Activated naive CD4-positive, alpha-beta T cell treated with anti-CD3 and anti-CD28 coated beads, Interleukin-2, amount 50 U/mL, for 24 hours (primary cell): ENCODE data around the gene SDHD.
"Not testable (repeated sequence)": the region's sequence is repeated elsewhere in the genome, so short reads cannot be mapped to it uniquely, and the experiment has no call there.

Experiments
- H3K27ac Mint-ChIP-seq: one replicate; pipeline ENCODE4 v1.8.0; 2021; ENCODE audit warnings: mild to moderate bottlenecking, mixed read lengths
- H3K27me3 Mint-ChIP-seq: one replicate; pipeline ENCODE4 v1.8.0; 2021; ENCODE audit warnings: mixed read lengths
- H3K36me3 Mint-ChIP-seq: one replicate; pipeline ENCODE4 v1.8.0; 2021; ENCODE audit warnings: mixed read lengths
- H3K4me1 Mint-ChIP-seq: one replicate; pipeline ENCODE4 v1.8.0; 2021; ENCODE audit warnings: mixed read lengths
- H3K4me3 Mint-ChIP-seq: one replicate; pipeline ENCODE4 v1.8.0; 2021; ENCODE audit warnings: mild to moderate bottlenecking, mixed read lengths
- H3K9me3 Mint-ChIP-seq: one replicate; pipeline ENCODE4 v1.8.0; 2021; ENCODE audit warnings: mixed read lengths

SDHD gene

DNA sequence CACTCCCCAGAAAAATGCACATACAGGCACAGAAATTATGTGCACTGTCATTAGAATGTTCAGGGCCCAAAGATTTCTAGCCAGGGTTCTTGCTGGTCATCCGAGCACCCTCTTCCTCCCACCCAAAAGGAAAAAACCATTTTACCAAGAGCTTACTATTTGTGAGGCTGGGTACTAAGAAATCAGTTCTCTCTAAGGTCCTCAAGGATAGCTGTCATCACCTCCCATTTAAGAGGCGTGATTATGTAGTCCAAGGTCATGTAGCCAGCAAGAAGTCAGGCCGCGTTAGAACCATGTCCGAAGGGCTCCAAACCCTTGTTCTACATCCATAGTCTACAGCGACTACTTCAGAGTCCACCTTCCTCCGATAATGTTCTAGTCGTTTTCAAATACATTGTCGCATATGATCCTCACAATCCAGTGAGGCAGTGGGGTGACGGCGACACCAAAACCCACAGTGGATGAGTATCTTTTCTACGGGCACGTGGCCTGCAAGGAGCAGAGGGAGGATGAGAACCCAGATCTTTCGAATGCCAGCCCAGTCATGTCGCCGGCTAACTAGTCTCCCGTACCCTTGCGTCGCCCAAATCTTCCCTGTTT lies 751 bp upstream of the SDHD start:
- Mint-ChIP-seq H3K4me3 (peak overlapping the region; percentile 100), H3K9me3 (no peaks in the 10 kb centered on the region), H3K27ac (peak overlapping the region; percentile 100), H3K4me1 (peaks cover 57% of the 10 kb centered on the region), H3K27me3 (no peaks in the 10 kb centered on the region), H3K36me3 (peaks cover 41% of the 10 kb centered on the region)

DNA sequence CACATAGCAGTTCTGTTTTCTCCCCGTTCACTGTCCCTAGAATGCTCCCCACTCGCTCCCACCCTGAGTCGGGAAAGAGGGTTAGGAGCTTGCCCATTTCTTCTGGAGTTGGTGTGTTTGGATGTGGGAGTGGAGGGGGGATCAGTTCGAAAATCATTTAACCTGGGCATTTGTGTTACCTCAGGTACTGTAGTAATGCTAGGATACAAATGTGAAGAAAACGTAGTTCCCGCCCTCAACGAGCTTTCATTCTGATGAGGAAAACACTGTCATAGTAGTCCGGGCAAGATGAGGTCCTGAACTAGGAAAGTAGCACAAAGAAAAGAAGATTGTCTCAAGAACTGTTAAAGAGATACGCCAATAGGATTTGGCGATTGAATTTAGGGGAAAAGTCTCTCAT lies 539 bp downstream of the SDHD start:
- H3K9me3 Mint-ChIP-seq: no peaks in the 10 kb centered on the region
- H3K4me1 Mint-ChIP-seq: peaks cover 63% of the 10 kb centered on the region
- H3K4me3 Mint-ChIP-seq: peak overlapping the region; percentile 100
- peak overlapping the region; percentile 100 for H3K27ac Mint-ChIP-seq
- peaks cover 48% of the 10 kb centered on the region for H3K36me3 Mint-ChIP-seq
- H3K27me3 Mint-ChIP-seq: no peaks in the 10 kb centered on the region

DNA sequence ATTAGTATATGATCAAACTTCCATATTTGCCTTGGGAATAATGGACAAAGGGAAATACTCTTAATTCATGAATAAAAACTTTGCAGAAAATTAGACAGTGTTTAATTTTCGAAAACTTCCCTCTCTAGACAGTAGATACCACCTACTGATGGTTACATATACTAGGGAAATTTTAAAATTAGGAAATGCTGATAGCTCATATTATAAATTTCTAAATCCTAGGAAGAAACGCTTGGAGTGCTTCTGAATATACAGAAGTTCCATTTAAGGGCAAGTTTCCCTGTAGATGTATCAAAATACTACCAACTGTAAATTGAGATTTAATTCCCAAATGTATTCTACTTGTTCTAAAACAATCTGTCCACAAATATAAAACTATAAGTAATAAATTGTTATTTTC lies 8.6 kb downstream of the SDHD start:
- H3K9me3 Mint-ChIP-seq, H3K27me3 Mint-ChIP-seq: not testable (repeated sequence)
- peaks cover 25% of the 10 kb centered on the region for H3K36me3 Mint-ChIP-seq

DNA sequence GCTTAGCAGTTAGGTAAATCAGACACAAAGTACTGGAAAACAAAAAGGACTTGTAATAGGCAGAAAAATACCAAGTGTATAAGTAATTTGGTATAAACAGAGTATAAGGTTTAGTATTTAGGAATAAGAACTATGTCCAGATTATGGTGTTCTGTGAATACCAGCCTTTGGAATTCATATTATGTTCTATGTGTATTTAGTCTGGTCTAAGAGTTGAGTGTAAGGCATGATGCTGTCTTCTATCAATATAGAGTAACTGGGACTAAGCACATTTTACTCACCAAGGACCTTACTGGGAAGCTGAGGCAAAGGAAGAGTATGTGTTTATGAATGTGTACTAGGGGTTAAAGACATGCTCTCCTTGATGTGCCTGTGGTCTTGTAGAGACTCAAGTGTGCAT lies 9.5 kb downstream of the SDHD start:
- Mint-ChIP-seq H3K27ac (no peak overlapping the region), H3K27me3 (no peaks in the 10 kb centered on the region), H3K4me3 (no peak overlapping the region), H3K36me3 (peaks cover 19% of the 10 kb centered on the region), H3K4me1 (peaks cover 4% of the 10 kb centered on the region), H3K9me3 (no peaks in the 10 kb centered on the region)

More for the DNA sequence above, 8.6 kb downstream of the SDHD start:
- not testable (repeated sequence) for H3K27ac Mint-ChIP-seq, H3K4me3 Mint-ChIP-seq, H3K4me1 Mint-ChIP-seq

DNA sequence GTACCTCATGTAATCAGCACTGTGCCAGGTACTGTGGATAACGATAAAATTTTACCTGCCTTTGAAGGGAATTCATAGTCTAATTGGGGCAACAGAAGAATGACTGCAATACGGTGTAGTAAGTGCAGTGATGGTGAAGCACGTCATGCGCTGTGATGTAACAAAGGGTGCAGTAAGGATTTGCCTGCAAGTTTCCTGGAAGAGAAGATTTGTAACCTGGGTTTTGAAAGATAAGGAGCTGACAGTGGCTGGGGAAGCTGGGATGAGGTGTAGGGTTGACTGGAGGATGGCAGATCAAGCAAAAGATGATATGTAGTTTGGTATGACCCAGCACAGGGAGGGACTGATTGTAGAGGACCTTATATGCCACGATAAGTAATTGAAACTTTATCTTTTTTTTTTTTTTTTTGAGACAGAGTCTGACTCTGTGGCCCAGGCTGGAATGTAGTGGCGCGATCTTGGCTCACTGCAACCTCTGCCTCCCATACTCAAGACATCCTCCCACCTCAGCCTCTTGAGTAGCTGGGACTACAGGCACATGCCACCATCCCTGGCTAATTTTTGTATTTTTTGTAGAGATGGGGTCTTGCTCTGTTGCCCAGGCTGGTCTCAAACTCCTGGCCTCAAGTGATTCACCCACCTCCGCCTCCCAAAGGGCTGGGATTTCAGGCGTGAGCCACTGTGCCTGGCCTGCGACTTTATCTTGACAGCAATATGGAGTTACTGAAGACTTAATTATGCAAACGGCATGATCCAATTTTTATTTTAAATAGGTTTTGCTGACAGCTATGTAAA lies 11.3 kb downstream of the SDHD start:
- H3K4me3 Mint-ChIP-seq: no peak overlapping the region
- H3K27ac Mint-ChIP-seq: no peak overlapping the region
- H3K4me1 Mint-ChIP-seq: no peaks in the 10 kb centered on the region
- no peaks in the 10 kb centered on the region for H3K27me3 Mint-ChIP-seq
- H3K36me3 Mint-ChIP-seq: peaks cover 14% of the 10 kb centered on the region
- no peaks in the 10 kb centered on the region for H3K9me3 Mint-ChIP-seq

DNA sequence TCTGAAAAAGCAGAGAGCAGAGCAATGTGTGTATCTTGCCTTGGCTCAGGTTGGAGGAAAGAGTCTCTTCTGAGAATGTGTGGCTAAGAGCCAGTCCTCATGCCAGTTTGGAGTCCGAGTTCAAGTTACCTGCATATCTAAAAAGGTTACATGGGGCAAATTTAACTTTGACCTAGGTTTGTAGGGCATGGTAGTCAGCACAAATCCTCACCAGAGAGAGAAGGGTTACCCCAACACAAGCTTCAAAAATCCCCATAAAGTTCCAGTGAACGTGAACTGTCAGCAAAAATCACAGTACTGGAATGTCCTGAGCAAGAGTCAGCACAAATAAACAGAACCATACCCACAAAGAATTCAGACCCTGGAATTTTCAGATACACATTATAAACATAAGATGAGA lies 13.8 kb downstream of the SDHD start:
- Mint-ChIP-seq H3K9me3 (no peaks in the 10 kb centered on the region), H3K4me1 (no peaks in the 10 kb centered on the region), H3K27ac (no peak overlapping the region), H3K27me3 (no peaks in the 10 kb centered on the region), H3K4me3 (no peak overlapping the region), H3K36me3 (peaks cover 12% of the 10 kb centered on the region)

DNA sequence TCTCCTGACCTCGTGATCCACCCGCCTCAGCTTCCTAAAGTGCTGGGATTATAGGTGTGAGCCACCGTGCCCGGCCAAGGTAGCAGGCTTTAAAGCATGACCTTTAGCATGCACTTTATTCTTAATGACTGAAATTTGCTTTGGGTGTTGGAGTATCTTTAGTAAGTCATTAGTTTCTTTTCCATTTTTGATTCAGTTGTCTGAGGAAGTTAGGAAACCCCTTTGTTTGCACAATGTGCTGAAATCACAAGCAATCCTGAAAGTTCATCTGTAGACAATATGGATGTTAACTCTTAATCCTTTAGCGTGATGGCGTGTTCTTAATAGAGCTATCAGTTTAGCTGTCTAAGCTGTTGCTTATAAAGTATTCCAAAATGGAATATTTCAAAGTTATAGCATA lies 16.8 kb downstream of the SDHD start:
- Mint-ChIP-seq H3K36me3 (peaks cover 2% of the 10 kb centered on the region), H3K4me1 (no peaks in the 10 kb centered on the region), H3K9me3 (no peaks in the 10 kb centered on the region), H3K4me3 (no peak overlapping the region), H3K27ac (no peak overlapping the region), H3K27me3 (no peaks in the 10 kb centered on the region)

DNA sequence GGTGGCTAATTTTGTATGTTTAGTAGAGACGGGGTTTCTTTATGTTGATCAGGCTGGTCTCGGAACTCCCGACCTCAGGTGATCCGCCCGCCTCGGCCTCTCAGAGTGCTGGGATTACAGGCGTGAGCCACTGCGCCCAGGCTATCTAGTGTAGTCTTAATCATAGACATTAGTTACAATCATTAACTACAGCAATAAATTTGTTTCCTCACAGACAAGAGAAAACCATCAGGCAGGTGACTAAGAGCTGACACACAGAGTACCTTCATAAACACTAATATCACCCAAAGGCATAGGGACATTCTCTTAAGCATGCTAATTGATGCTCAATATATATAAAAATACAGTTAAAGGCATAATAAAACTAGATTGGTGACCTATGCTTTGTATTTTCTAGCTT lies 19.4 kb downstream of the SDHD start:
- no peak overlapping the region for H3K27ac Mint-ChIP-seq
- H3K4me3 Mint-ChIP-seq: no peak overlapping the region
- no peaks in the 10 kb centered on the region for H3K4me1 Mint-ChIP-seq
- no peaks in the 10 kb centered on the region for H3K27me3 Mint-ChIP-seq
- no peaks in the 10 kb centered on the region for H3K9me3 Mint-ChIP-seq
- peaks cover 2% of the 10 kb centered on the region for H3K36me3 Mint-ChIP-seq

DNA sequence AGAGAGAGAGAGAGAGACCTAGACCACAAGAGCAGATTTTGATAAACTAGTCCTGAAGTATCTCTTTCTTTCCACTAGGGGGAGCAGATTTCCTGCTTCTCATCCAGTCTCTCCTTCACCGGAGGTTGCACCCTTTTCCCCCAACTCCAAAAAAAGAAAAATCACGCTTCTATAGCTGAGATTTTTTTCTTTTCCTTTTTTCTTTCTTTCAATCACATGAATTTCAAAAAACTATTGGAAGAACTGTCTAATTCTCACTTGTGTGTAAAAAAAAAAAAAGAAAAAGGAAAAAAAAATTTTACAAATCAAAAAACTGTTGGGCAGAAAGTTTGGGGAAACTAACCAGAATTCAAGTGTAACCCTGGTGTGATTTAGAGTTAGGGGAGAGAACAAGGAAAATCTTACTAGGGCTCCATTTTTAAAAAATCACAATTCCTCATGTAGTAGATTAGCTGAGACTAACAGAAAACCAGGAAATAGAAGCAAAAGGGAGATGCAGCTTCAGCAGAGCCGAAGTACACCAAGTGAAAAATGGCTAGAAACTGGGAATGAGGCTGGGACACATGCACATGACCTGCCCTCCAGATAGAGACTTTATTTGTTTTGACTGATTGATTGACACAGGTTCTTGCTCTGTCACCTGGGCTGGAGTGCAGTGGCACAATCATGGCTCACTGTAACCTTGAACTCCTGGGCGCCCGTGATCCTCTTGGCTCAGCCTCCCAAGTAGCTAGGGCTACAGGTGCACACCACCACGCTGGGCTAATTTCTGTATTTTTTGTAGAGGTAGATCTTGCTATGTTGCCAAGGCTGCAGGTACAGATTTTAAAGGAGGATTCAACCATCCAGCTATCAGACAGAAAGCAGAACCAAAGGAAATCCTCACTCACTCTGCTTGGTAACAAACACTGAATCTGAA lies 27.1 kb downstream of the SDHD start:
- Mint-ChIP-seq H3K4me3 (no peak overlapping the region), H3K27ac (no peak overlapping the region), H3K36me3 (peaks cover 6% of the 10 kb centered on the region)

DNA sequence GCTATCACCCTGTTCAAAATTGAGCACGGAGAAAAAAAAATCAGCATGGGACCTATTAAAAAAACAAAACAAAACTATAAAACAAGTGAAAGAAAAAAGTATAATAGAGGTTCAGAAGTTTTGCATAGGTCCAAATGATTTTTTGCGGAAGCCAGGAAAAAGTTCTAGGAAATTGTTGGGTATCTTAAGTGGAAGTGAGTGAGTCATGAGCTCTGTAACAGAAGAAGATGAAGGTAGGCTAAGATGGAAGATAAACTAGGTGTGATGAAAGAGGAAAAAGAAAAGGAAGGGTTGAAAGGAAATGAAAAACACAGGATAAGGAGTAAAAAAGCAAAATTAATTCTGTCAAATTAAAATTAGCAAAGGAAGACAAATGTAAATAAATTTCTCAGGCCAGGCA lies 27.8 kb downstream of the SDHD start:
- Mint-ChIP-seq H3K27ac (no peak overlapping the region), H3K4me3 (no peak overlapping the region), H3K36me3 (peaks cover 6% of the 10 kb centered on the region), H3K27me3 (no peaks in the 10 kb centered on the region), H3K9me3 (no peaks in the 10 kb centered on the region), H3K4me1 (peaks cover 9% of the 10 kb centered on the region)

More for the DNA sequence above, 27.1 kb downstream of the SDHD start:
- Mint-ChIP-seq H3K27me3 (no peaks in the 10 kb centered on the region), H3K4me1 (peaks cover 9% of the 10 kb centered on the region), H3K9me3 (no peaks in the 10 kb centered on the region)

DNA sequence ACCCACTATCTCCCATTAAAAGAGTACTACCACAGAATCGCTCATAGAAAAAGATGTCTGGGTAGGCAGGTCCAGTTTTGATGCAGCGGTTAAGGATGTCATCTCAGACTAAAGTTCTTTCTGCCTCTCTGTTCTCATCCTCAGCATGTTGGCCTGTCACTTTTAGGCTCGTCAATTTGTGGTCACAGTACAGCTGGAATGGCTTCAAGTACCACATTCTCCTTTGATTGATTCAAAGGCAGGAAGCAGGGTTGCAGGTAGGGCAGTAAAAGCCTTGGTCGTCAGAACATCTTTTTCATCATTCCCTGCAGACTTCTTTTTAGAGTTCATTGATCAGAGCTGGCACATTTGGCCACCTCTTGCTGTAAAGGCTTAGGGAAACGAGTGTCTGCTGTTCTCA lies 28.7 kb downstream of the SDHD start:
- H3K27me3 Mint-ChIP-seq: no peaks in the 10 kb centered on the region
- no peaks in the 10 kb centered on the region for H3K9me3 Mint-ChIP-seq

DNA sequence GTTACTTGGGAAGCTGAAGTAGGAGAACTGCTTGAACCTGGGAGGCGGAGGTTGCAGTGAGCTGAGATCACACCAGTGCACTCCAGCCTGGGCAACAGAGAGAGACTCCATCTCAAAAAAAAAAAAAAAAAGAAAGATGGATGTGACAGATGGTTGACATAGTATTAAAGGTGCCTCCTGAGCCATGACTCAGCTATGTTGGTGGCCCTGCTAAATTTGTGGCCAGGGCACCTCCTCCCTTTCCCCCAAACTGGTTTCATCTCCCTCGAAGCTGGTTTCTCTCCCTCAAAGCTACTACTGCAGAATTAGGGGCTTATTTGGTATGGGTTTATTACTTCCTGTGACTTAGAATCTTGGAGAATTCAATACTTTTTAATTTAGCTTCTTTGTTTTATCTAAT lies 31.5 kb downstream of the SDHD start:
- Mint-ChIP-seq H3K4me3 (no peak overlapping the region), H3K36me3 (peaks cover 5% of the 10 kb centered on the region), H3K27me3 (no peaks in the 10 kb centered on the region), H3K27ac (no peak overlapping the region), H3K4me1 (peaks cover 9% of the 10 kb centered on the region), H3K9me3 (no peaks in the 10 kb centered on the region)

More for the DNA sequence above, 28.7 kb downstream of the SDHD start:
- Mint-ChIP-seq H3K4me3 (no peak overlapping the region), H3K36me3 (peaks cover 6% of the 10 kb centered on the region), H3K27ac (no peak overlapping the region), H3K4me1 (peaks cover 9% of the 10 kb centered on the region)

DNA sequence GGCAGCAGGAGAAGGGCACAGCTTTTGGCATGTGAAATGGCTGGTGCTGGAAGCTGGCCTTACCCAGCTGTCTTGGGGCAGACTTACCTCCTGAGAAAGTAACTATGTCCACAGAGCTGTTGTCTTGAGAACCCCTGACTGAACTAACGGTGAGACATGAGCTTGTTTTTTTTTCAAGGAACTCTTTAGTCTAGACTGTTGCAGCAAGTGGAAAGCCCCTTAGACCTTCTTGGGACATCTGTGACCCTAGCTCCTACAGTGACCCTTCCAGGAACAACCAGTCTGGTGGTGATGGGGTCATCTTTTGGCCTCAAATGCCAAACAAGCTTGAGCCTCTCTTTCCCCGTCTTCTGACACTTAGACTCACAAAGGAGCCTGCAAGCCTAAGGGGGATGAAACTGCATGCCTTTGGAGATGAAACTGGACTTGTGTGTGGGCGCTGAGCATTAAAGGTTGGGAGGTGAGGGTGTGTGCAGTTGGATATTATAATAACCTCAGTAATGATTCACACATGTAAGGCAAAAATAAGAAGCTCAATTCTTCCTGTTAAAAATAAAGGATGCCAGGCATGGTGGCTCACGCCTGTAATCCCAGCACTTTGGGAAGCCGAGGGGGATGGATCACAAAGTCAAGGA lies 35.4 kb downstream of the SDHD start:
- H3K27me3 Mint-ChIP-seq: no peaks in the 10 kb centered on the region
- peaks cover 5% of the 10 kb centered on the region for H3K36me3 Mint-ChIP-seq
- no peak overlapping the region for H3K4me3 Mint-ChIP-seq
- H3K9me3 Mint-ChIP-seq: no peaks in the 10 kb centered on the region
- H3K27ac Mint-ChIP-seq: no peak overlapping the region
- H3K4me1 Mint-ChIP-seq: no peaks in the 10 kb centered on the region

DNA sequence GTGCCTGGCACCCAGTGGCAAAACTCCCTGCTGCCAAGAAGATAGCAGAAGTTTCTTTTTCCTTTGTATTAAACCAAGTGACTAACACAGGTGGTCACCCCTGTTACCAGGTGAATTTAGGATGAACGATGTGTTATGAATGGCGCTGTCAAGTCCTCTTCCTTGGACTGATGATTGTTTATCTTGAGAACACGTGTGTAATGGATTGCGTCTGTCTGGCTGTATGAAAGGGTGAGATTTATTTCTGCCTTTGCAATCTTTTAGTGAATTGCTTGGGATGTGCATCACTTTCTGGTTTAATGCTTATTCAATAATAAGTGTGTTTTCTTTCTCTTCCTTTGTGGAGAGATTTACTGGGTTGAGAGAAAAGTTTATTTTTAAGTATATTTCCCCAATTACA lies 36.5 kb downstream of the SDHD start:
- H3K27ac Mint-ChIP-seq: no peak overlapping the region
- H3K36me3 Mint-ChIP-seq: peaks cover 5% of the 10 kb centered on the region
- H3K4me3 Mint-ChIP-seq: no peak overlapping the region
- H3K4me1 Mint-ChIP-seq: no peaks in the 10 kb centered on the region
- no peaks in the 10 kb centered on the region for H3K27me3 Mint-ChIP-seq
- no peaks in the 10 kb centered on the region for H3K9me3 Mint-ChIP-seq

DNA sequence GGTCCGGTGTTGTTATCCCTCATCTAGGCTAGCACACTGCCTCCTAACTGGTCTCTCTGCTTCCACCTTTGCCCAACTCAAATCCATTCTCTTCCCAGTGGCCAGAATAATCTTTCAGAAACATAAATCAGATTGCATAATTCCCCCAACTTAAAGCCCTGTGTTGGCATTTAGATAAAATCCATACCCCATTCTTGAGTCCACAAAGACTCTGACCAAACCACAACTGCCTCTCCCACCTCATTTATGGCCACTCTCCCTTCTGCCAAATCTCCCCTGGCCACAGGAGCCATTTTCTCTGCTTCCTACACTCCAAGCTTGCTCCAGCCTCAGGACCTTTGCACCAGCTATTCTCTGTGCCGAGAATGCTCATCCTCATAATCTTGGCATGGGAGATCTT lies 40.4 kb downstream of the SDHD start:
- no peaks in the 10 kb centered on the region for H3K36me3 Mint-ChIP-seq
- H3K4me1 Mint-ChIP-seq: no peaks in the 10 kb centered on the region
- H3K9me3 Mint-ChIP-seq: no peaks in the 10 kb centered on the region
- H3K27ac Mint-ChIP-seq: no peak overlapping the region
- no peaks in the 10 kb centered on the region for H3K27me3 Mint-ChIP-seq
- no peak overlapping the region for H3K4me3 Mint-ChIP-seq
